HepG2 (cell line): ENCODE results near the gene NOA1. TPM values are rescaled to one million over a fixed set of nuclear protein-coding genes. Genes with fewer than 3 reads are reported as not detected.

ENCODE experiments used
- CCDC6 ChIP-seq: sonication (generic); formaldehyde crosslinking; IDR thresholded peaks from 2 replicates; pipeline ENCODE4 v1.8.1; 2022; ENCODE audit warnings: mild to moderate bottlenecking, missing genetic modification reagents, moderate library complexity
- FOXK1 ChIP-seq: sonication (generic); formaldehyde crosslinking; IDR thresholded peaks from 2 replicates; pipeline ENCODE4 v1.4.0; 2020; ENCODE audit warnings: low read depth, missing genetic modification reagents, borderline replicate concordance
- FOXP1 ChIP-seq, 2 experiments: fragments of 450-650 bp in 1 of 2; IDR thresholded peaks; 2 replicates each; pipeline ENCODE4 v1.6.1; 2017 to 2018; ENCODE audit warnings: antibody characterized with exemption in 1 of 2
- GATAD1 ChIP-seq: IDR thresholded peaks from 2 replicates; pipeline ENCODE4 v1.6.1; 2016; ENCODE audit warnings: missing genetic modification reagents, missing compliant biosample characterization
- GATAD2A ChIP-seq: IDR thresholded peaks from 2 replicates; pipeline ENCODE4 v1.6.1; 2016
- HOXA3 ChIP-seq: sonication (generic); formaldehyde crosslinking; IDR thresholded peaks from 2 replicates; pipeline ENCODE4 v1.5.0; 2020; ENCODE audit warnings: missing genetic modification reagents
- IRF2 ChIP-seq: IDR thresholded peaks from 2 replicates; pipeline ENCODE4 v1.6.1; 2018; ENCODE audit warnings: missing genetic modification reagents, missing compliant biosample characterization
- MEIS2 ChIP-seq: sonication (generic); formaldehyde crosslinking; IDR thresholded peaks from 2 replicates; pipeline ENCODE4 v1.9.0; 2021; ENCODE audit warnings: mild to moderate bottlenecking, missing genetic modification reagents
- MIER2 ChIP-seq: IDR thresholded peaks from 2 replicates; pipeline ENCODE4 v1.6.1; 2016; ENCODE audit warnings: missing biosample characterization, missing genetic modification reagents
- MLLT10 ChIP-seq: sonication (generic); formaldehyde crosslinking; IDR thresholded peaks from 2 replicates; pipeline ENCODE4 v1.4.0; 2020; ENCODE audit warnings: missing genetic modification reagents
- NFKBIZ ChIP-seq: IDR thresholded peaks from 2 replicates; pipeline ENCODE4 v1.6.1; 2018; ENCODE audit warnings: missing genetic modification reagents, missing compliant biosample characterization
- SIN3A ChIP-seq: IDR thresholded peaks from 2 replicates; pipeline ENCODE4 v1.6.1; 2011; ENCODE audit warnings: low read depth, mild to moderate bottlenecking, control low read depth, low read length, borderline replicate concordance
- ZBTB25 ChIP-seq: IDR thresholded peaks from 2 replicates; pipeline ENCODE4 v1.6.1; 2018; ENCODE audit warnings: missing genetic modification reagents
- ZFP82 ChIP-seq: sonication (generic); formaldehyde crosslinking; IDR thresholded peaks from 2 replicates; pipeline ENCODE4 v1.5.1; 2020; ENCODE audit warnings: mild to moderate bottlenecking, missing genetic modification reagents, borderline replicate concordance
- ZKSCAN5 ChIP-seq: sonication (generic); formaldehyde crosslinking; IDR thresholded peaks from 2 replicates; pipeline ENCODE4 v1.5.1; 2020; ENCODE audit warnings: mild to moderate bottlenecking, missing genetic modification reagents
- ZKSCAN8 ChIP-seq: IDR thresholded peaks from 2 replicates; pipeline ENCODE4 v1.6.1; 2016; ENCODE audit warnings: borderline replicate concordance, missing genetic modification reagents, missing compliant biosample characterization
- ZNF207 ChIP-seq: fragments of 450-650 bp; IDR thresholded peaks from 2 replicates; pipeline ENCODE4 v1.6.1; 2016; ENCODE audit warnings: antibody characterized with exemption, borderline replicate concordance
- ZNF367 ChIP-seq: sonication (generic); formaldehyde crosslinking; IDR thresholded peaks from 2 replicates; pipeline ENCODE4 v1.4.0; 2020; ENCODE audit warnings: missing genetic modification reagents, borderline replicate concordance
- ZNF513 ChIP-seq: sonication (generic); formaldehyde crosslinking; conservative IDR thresholded peaks from 2 replicates; pipeline ENCODE4 v1.5.0; 2020; ENCODE audit warnings: missing genetic modification reagents
- ZNF563 ChIP-seq: sonication (generic); formaldehyde crosslinking; IDR thresholded peaks from 2 replicates; pipeline ENCODE4 v1.8.0; 2022; ENCODE audit warnings: mild to moderate bottlenecking, moderate library complexity, missing genetic modification reagents
- ZNF609 ChIP-seq: sonication (generic); formaldehyde crosslinking; IDR thresholded peaks from 2 replicates; pipeline ENCODE4 v1.4.0; 2020; ENCODE audit warnings: mild to moderate bottlenecking, missing genetic modification reagents, borderline replicate concordance
- ZNF724P ChIP-seq: sonication (generic); formaldehyde crosslinking; IDR thresholded peaks from 2 replicates; pipeline ENCODE4 v1.8.0; 2022; ENCODE audit warnings: missing genetic modification reagents, borderline replicate concordance
- ZNF790 ChIP-seq: sonication (generic); formaldehyde crosslinking; IDR thresholded peaks from 2 replicates; pipeline ENCODE4 v1.8.0; 2022; ENCODE audit warnings: missing genetic modification reagents, mild to moderate bottlenecking, borderline replicate concordance
- ZNF878 ChIP-seq: sonication (generic); formaldehyde crosslinking; IDR thresholded peaks from 2 replicates; pipeline ENCODE4 v1.8.1; 2023; ENCODE audit warnings: mild to moderate bottlenecking, missing genetic modification reagents, moderate library complexity
- polyA plus RNA-seq, 8 experiments: library from polyadenylated mRNA; depleted of rRNA in 3 of 8; stranded (reverse) in 7 of 8; unstranded in 1 of 8; fragments of >200 nt; fragmentation: Illumina TruSeq in 4 of 8; extraction: Trizol in 4 of 8; gene quantifications; 2 replicates each; pipeline versions ENCODE4 v1.2.1 to v1.2.3, GENCODE V29; 2011 to 2016; ENCODE audit warnings: low read depth in 4 of 8, missing spikeins in 1 of 8, mixed read lengths in 1 of 8; ENCODE audit not compliant: insufficient read depth in 1 of 8
- total RNA-seq, 5 experiments: library from RNA; depleted of rRNA; stranded (reverse); fragments of >200 nt; fragmentation: Illumina TruSeq; extraction: Trizol; gene quantifications; 2 replicates each; pipeline ENCODE4 v1.2.3, GENCODE V29; 2016; ENCODE audit warnings: low read depth in 1 of 5

Gene NOA1
- total and polyA plus RNA-seq, 2 of the 13 experiments (the other 11 are each of a cell fraction or from before 2014, with no cell fraction given) = 17.3 to 19.0 TPM

- TF ChIP-seq ZFP82 (CRISPR knock-in tag) (0 out of 2 replicates have a peak, but pooled peaks have one; percentile 1), ZKSCAN5 (CRISPR knock-in tag) (no peak), NFKBIZ (CRISPR knock-in tag) (no peak), MIER2 (CRISPR knock-in tag) (no peak), ZNF878 (no peak), ZBTB25 (CRISPR knock-in tag) (no peak), FOXP1 (IDR thresholded peaks at IDR 0.05) (no peak), FOXP1 (CRISPR knock-in tag; IDR thresholded peaks at IDR 0.05) (no peak), ZNF207 (no peak), ZNF609 (CRISPR knock-in tag) (no peak), CCDC6 (CRISPR knock-in tag) (no peak), GATAD2A (CRISPR knock-in tag) (0 out of 2 replicates have a peak, but pooled peaks have one; percentile 12), ZNF790 (CRISPR knock-in tag) (no peak; the same call in 1 of the 2 replicates), ZNF367 (CRISPR knock-in tag) (no peak), ZNF513 (no peak), MEIS2 (no peak), IRF2 (CRISPR knock-in tag) (0 out of 2 replicates have a peak, but pooled peaks have one; percentile 14), GATAD1 (CRISPR knock-in tag) (peak; percentile 90), ZNF563 (CRISPR knock-in tag) (no peak), HOXA3 (CRISPR knock-in tag) (no peak; the same call in 1 of the 2 replicates), SIN3A (peak; percentile 78; the same call in 1 of the 2 replicates), MLLT10 (CRISPR knock-in tag) (no peak), ZKSCAN8 (no peak), ZNF724P (CRISPR knock-in tag) (no peak), FOXK1 (CRISPR knock-in tag) (no peak; the same call in 1 of the 2 replicates)
Measured at GRCh38 chr4:56977321-56978012, at the start of gene NOA1 (continued).
